RWPE2 (cell line): ENCODE data around the gene PRDM4.
A peak's percentile ranks its signal among the peaks of the same experiment; 100 is the strongest.

Experiments used
- ATAC-seq: fragments of 200-7000 bp; cut with Tn5 transposase; 3 replicates; pipeline ENCODE4 v1.9.1; 2021; ENCODE audit warnings: low read depth
- DNase-seq: peaks from one replicate; pipeline ENCODE4 v3.0.0-alpha.2; 2020; ENCODE audit warnings: low spot score
- H3K27ac ChIP-seq: fragments of 450-650 bp; 2 replicates; pipeline ENCODE4 v1.5.1; 2017; ENCODE audit warnings: mild to moderate bottlenecking; ENCODE audit not compliant: poor library complexity, severe bottlenecking
- H3K27me3 ChIP-seq: fragments of 250-450 bp; sonication (Bioruptor Pico); 2 replicates; pipeline ENCODE4 v1.5.1; 2021; ENCODE audit warnings: mild to moderate bottlenecking, moderate library complexity; ENCODE audit not compliant: insufficient read depth, poor library complexity, severe bottlenecking
- H3K36me3 ChIP-seq: fragments of 250-450 bp; sonication (Bioruptor Pico); 2 replicates; pipeline ENCODE4 v1.5.1; 2020; ENCODE audit warnings: low read depth, mild to moderate bottlenecking, moderate library complexity
- H3K4me1 ChIP-seq: fragments of 250-450 bp; sonication (Bioruptor Pico); 2 replicates; pipeline ENCODE4 v1.5.1; 2021; ENCODE audit warnings: mild to moderate bottlenecking, moderate library complexity; ENCODE audit not compliant: insufficient read depth, poor library complexity, severe bottlenecking
- H3K4me3 ChIP-seq: fragments of 250-450 bp; sonication (Bioruptor Pico); 2 replicates; pipeline ENCODE4 v1.5.1; 2021; ENCODE audit warnings: mild to moderate bottlenecking, moderate library complexity; ENCODE audit not compliant: severe bottlenecking
- H3K9me3 ChIP-seq: fragments of 250-450 bp; sonication (Bioruptor Pico); 2 replicates; pipeline ENCODE4 v1.5.1; 2021; ENCODE audit warnings: mild to moderate bottlenecking, moderate library complexity; ENCODE audit not compliant: severe bottlenecking
- TF ChIP-seq, protein P1 (sequence below): fragments of 450-650 bp; IDR thresholded peaks from one replicate; pipeline ENCODE4 v1.5.1; 2017; ENCODE audit warnings: mild to moderate bottlenecking, moderate library complexity; ENCODE audit not compliant: poor library complexity, severe bottlenecking

PRDM4 gene

GRCh38 chr12:107736914-107737313 is 24.0 kb downstream of the PRDM4 start:
- H3K9me3 ChIP-seq: no peaks in the 10 kb centered on the region
- DNase-seq (no peak), ATAC-seq (no peak)
- no peaks in the 10 kb centered on the region for H3K27me3 ChIP-seq
- H3K4me1 ChIP-seq: no peaks in the 10 kb centered on the region
- TF ChIP-seq, protein P1, sequence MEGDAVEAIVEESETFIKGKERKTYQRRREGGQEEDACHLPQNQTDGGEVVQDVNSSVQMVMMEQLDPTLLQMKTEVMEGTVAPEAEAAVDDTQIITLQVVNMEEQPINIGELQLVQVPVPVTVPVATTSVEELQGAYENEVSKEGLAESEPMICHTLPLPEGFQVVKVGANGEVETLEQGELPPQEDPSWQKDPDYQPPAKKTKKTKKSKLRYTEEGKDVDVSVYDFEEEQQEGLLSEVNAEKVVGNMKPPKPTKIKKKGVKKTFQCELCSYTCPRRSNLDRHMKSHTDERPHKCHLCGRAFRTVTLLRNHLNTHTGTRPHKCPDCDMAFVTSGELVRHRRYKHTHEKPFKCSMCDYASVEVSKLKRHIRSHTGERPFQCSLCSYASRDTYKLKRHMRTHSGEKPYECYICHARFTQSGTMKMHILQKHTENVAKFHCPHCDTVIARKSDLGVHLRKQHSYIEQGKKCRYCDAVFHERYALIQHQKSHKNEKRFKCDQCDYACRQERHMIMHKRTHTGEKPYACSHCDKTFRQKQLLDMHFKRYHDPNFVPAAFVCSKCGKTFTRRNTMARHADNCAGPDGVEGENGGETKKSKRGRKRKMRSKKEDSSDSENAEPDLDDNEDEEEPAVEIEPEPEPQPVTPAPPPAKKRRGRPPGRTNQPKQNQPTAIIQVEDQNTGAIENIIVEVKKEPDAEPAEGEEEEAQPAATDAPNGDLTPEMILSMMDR: no peak
- H3K36me3 ChIP-seq: peaks cover 90% of the 10 kb centered on the region
- H3K27ac ChIP-seq: no peak overlapping the region
- H3K4me3 ChIP-seq: no peak overlapping the region

DNA sequence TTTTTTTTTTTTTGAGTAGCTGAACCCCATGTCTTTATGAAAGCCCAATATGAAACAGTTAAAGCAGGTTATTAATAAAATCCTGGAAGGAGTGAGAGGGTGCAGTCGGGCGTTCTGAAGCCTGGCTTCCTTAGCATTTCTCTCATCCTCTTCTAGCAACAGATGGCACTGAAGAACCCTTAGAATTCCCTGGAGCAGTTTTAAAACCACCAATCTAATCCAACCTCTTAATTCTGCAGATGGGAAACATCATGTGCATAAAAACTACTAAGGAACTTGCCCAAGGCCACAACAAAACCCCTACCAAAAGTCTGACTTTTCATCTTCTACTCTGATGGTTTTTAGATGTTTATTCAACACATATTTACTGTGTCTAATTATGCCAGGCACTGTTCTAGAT is 25.2 kb downstream of the PRDM4 start:
- ATAC-seq: no peak
- Histone ChIP-seq H3K27ac (no peak overlapping the region), H3K4me3 (no peak overlapping the region), H3K4me1 (no peaks in the 10 kb centered on the region), H3K9me3 (no peaks in the 10 kb centered on the region), H3K27me3 (no peaks in the 10 kb centered on the region), H3K36me3 (peaks cover 78% of the 10 kb centered on the region)
- no peak for DNase-seq
- TF ChIP-seq, protein P1: no peak

DNA sequence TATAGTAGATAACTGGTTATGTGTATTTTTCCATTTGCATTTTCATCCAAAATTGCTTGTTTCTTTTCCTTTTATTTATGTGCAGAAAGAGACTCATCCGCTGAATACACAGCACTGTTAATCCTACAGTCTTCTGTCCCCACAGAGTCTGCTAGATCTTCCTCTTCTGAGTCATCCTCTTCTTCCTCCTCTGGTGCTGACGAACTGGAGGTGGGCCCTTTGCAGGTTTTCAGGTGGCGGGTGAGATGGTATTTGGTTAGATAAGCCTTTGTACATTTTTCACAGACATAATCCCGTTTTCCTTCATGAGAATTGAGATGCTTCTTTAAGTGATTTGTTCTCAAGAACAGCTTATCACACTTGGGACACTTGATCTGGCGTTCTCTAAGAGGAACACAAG is 26.8 kb downstream of the PRDM4 start:
- DNase-seq: no peak

GRCh38 chr12:107732365-107732764 is 28.6 kb downstream of the PRDM4 start:
- no peaks in the 10 kb centered on the region for H3K27me3 ChIP-seq
- H3K4me1 ChIP-seq: no peaks in the 10 kb centered on the region
- ATAC-seq (no peak), DNase-seq (no peak)
- H3K9me3 ChIP-seq: no peaks in the 10 kb centered on the region
- no peak overlapping the region for H3K27ac ChIP-seq
- H3K4me3 ChIP-seq: no peak overlapping the region
- peaks cover 44% of the 10 kb centered on the region for H3K36me3 ChIP-seq
- TF ChIP-seq, protein P1: no peak

More for the DNA sequence above, 26.8 kb downstream of the PRDM4 start:
- ATAC-seq: no peak
- H3K9me3 ChIP-seq: no peaks in the 10 kb centered on the region
- H3K27me3 ChIP-seq: no peaks in the 10 kb centered on the region
- H3K4me3 ChIP-seq: no peak overlapping the region
- H3K36me3 ChIP-seq: peaks cover 62% of the 10 kb centered on the region
- TF ChIP-seq, protein P1: no peak
- no peaks in the 10 kb centered on the region for H3K4me1 ChIP-seq
- H3K27ac ChIP-seq: no peak overlapping the region

DNA sequence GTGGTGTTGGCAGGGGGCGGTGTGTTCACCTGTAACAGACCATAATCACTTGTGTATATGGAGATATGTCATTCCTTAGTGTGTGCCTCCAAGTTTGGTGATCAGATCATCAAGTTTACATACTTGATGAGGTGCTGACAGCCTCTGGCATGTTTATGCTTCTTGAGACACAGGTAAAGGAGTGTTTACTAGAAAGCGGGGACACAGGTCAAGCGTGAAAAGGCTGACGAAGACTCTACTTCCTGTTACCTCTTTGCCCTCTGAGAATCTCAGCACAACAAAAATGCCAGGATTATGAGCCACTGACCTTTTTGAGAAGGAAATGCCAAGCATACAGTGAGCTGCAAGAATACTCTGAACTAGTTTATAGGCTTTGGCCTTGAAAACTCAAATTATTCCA is 29.6 kb downstream of the PRDM4 start:
- no peaks in the 10 kb centered on the region for H3K9me3 ChIP-seq
- H3K27me3 ChIP-seq: no peaks in the 10 kb centered on the region
- no peak overlapping the region for H3K4me3 ChIP-seq
- H3K27ac ChIP-seq: no peak overlapping the region
- TF ChIP-seq, protein P1: no peak
- peaks cover 34% of the 10 kb centered on the region for H3K36me3 ChIP-seq
- no peaks in the 10 kb centered on the region for H3K4me1 ChIP-seq
- ATAC-seq (peak; percentile 50), DNase-seq (no peak)
